Tibial nerve (tissue), 4 donors: Measurements from ENCODE around the gene DNAJC15.

Source experiments
- EP300 ChIP-seq, 2 donors: sonication (generic); formaldehyde crosslinking; IDR thresholded peaks; one replicate each; pipeline ENCODE4 v1.6.1; 2017; ENCODE audit warnings: antibody characterized with exemption in 2 of 2, mild to moderate bottlenecking in 1 of 2
- POLR2A ChIP-seq, 2 donors: fragments of 450-650 bp; IDR thresholded peaks; one replicate each; pipeline ENCODE4 v1.6.1; 2017; ENCODE audit warnings: antibody characterized with exemption in 2 of 2, mild to moderate bottlenecking in 2 of 2, moderate library complexity in 2 of 2
- TF ChIP-seq, protein P1 (sequence below), 5 experiments: fragments of 200-600 bp in 3 of 5; fragments of 450-650 bp in 2 of 5; sonication (generic) in 3 of 5; IDR thresholded peaks; one replicate each; pipeline ENCODE4 v1.5.1; 2016 to 2019; ENCODE audit warnings: antibody characterized with exemption in 5 of 5, mild to moderate bottlenecking in 3 of 5, moderate library complexity in 2 of 5

DNA sequence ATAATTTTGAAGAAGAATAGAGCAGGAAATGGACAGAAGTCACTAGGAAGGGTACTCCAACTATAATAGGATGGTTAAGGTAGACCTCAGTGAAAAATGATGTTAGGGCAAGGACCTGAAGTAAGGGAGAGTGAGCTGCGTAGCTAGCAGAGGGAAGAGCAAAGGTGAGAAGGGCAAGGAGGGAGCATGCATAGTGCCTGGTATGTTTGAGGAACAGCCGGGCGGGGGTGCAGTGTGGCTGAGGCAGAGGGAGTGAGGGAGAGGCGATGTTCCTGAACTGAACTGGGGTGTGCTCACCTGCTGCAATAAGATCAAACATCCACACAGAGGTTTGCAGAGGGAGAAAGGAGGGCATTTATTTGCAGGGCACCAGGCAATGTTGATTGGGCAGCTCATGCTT is 110.4 kb downstream of the DNAJC15 start:
- TF ChIP-seq, protein P1, sequence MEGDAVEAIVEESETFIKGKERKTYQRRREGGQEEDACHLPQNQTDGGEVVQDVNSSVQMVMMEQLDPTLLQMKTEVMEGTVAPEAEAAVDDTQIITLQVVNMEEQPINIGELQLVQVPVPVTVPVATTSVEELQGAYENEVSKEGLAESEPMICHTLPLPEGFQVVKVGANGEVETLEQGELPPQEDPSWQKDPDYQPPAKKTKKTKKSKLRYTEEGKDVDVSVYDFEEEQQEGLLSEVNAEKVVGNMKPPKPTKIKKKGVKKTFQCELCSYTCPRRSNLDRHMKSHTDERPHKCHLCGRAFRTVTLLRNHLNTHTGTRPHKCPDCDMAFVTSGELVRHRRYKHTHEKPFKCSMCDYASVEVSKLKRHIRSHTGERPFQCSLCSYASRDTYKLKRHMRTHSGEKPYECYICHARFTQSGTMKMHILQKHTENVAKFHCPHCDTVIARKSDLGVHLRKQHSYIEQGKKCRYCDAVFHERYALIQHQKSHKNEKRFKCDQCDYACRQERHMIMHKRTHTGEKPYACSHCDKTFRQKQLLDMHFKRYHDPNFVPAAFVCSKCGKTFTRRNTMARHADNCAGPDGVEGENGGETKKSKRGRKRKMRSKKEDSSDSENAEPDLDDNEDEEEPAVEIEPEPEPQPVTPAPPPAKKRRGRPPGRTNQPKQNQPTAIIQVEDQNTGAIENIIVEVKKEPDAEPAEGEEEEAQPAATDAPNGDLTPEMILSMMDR (IDR thresholded peaks at IDR 0.05), result no peak
- no peak for TF ChIP-seq EP300 (IDR thresholded peaks at IDR 0.05)
- TF ChIP-seq POLR2A (IDR thresholded peaks at IDR 0.05), result no peak
